IPS-15b (cell line): ENCODE results near the gene OR11A1.
"Not testable (repeated sequence)": the region's sequence is repeated elsewhere in the genome, so short reads cannot be mapped to it uniquely, and the experiment has no call there.

Source experiments
- H3K27me3 ChIP-seq: one replicate; pipeline ENCODE4 v1.6.1; 2013; ENCODE audit warnings: low read length; ENCODE audit not compliant: control insufficient read depth, insufficient read depth
- H3K36me3 ChIP-seq: one replicate; pipeline ENCODE4 v1.6.1; 2013; ENCODE audit warnings: low read length; ENCODE audit not compliant: control insufficient read depth, insufficient read depth
- H3K4me1 ChIP-seq: one replicate; pipeline ENCODE4 v1.6.1; 2013; ENCODE audit warnings: mild to moderate bottlenecking, low read length; ENCODE audit not compliant: control insufficient read depth, insufficient read depth
- H3K4me3 ChIP-seq: one replicate; pipeline ENCODE4 v1.5.1; 2013; ENCODE audit warnings: low read depth, low read length
- H3K9ac ChIP-seq: one replicate; pipeline ENCODE4 v1.6.1; 2013; ENCODE audit warnings: low read depth, mild to moderate bottlenecking, low read length
- H3K9me3 ChIP-seq: one replicate; pipeline ENCODE4 v1.6.1; 2013; ENCODE audit warnings: mild to moderate bottlenecking, low read length; ENCODE audit not compliant: control insufficient read depth, insufficient read depth

The OR11A1 gene

GRCh38 chr6:29436730-29437129 is 20.1 kb downstream of the OR11A1 start:
- H3K4me1 ChIP-seq, H3K27me3 ChIP-seq, H3K4me3 ChIP-seq, H3K36me3 ChIP-seq, H3K9me3 ChIP-seq, H3K9ac ChIP-seq: not testable (repeated sequence)

- Histone ChIP-seq H3K36me3 (no peaks in the 10 kb centered on the region), H3K9me3 (no peaks in the 10 kb centered on the region), H3K4me3 (no peak overlapping the region), H3K9ac (no peak overlapping the region), H3K4me1 (no peaks in the 10 kb centered on the region), H3K27me3 (no peaks in the 10 kb centered on the region)
Measured at GRCh38 chr6:29426654-29427053, 30.2 kb downstream of the OR11A1 start.

- Histone ChIP-seq H3K4me1 (no peaks in the 10 kb centered on the region), H3K4me3 (no peak overlapping the region), H3K27me3 (no peaks in the 10 kb centered on the region), H3K9me3 (no peaks in the 10 kb centered on the region), H3K9ac (no peak overlapping the region), H3K36me3 (no peaks in the 10 kb centered on the region)
Measured at GRCh38 chr6:29425075-29425474, 31.8 kb downstream of the OR11A1 start.

GRCh38 chr6:29424575-29424974 is 32.3 kb downstream of the OR11A1 start:
- Histone ChIP-seq H3K4me1 (no peaks in the 10 kb centered on the region), H3K9ac (no peak overlapping the region), H3K36me3 (no peaks in the 10 kb centered on the region), H3K9me3 (no peaks in the 10 kb centered on the region), H3K4me3 (no peak overlapping the region), H3K27me3 (no peaks in the 10 kb centered on the region)

- Histone ChIP-seq H3K9me3 (no peaks in the 10 kb centered on the region), H3K4me1 (no peaks in the 10 kb centered on the region), H3K9ac (no peak overlapping the region), H3K36me3 (no peaks in the 10 kb centered on the region), H3K4me3 (no peak overlapping the region), H3K27me3 (no peaks in the 10 kb centered on the region)
Measured at GRCh38 chr6:29424168-29424567, 32.7 kb downstream of the OR11A1 start.

- Histone ChIP-seq H3K4me3 (no peak overlapping the region), H3K36me3 (no peaks in the 10 kb centered on the region), H3K27me3 (no peaks in the 10 kb centered on the region), H3K9me3 (no peaks in the 10 kb centered on the region), H3K4me1 (no peaks in the 10 kb centered on the region), H3K9ac (no peak overlapping the region)
Measured at GRCh38 chr6:29419516-29419915, 37.4 kb downstream of the OR11A1 start.

- Histone ChIP-seq H3K4me3 (no peak within 1 kb of the TSS), H3K36me3 (no peaks in the 10 kb centered on the region), H3K9me3 (no peaks in the 10 kb centered on the region), H3K27me3 (no peaks in the 10 kb centered on the region), H3K4me1 (no peaks in the 10 kb centered on the region), H3K9ac (no peak within 1 kb of the TSS)
Measured at GRCh38 chr6:29414588-29414987, 42.3 kb downstream of the OR11A1 start, which contains the start of gene OR12D1. Gene OR12D1, plus strand, starts transcription at chr6:29414928.

- no peaks in the 10 kb centered on the region for H3K36me3 ChIP-seq
- H3K9me3 ChIP-seq = no peaks in the 10 kb centered on the region
- H3K4me3 ChIP-seq = no peak overlapping the region
- H3K27me3 ChIP-seq = no peaks in the 10 kb centered on the region
- no peaks in the 10 kb centered on the region for H3K4me1 ChIP-seq
- H3K9ac ChIP-seq = no peak overlapping the region
Measured at GRCh38 chr6:29403801-29404200, 53.1 kb downstream of the OR11A1 start.

- H3K9ac ChIP-seq = no peak overlapping the region
- H3K9me3 ChIP-seq = no peaks in the 10 kb centered on the region
- H3K36me3 ChIP-seq = no peaks in the 10 kb centered on the region
- H3K27me3 ChIP-seq = no peaks in the 10 kb centered on the region
- peaks cover 3% of the 10 kb centered on the region for H3K4me1 ChIP-seq
- H3K4me3 ChIP-seq = no peak overlapping the region
Measured at GRCh38 chr6:29399525-29399924, 57.3 kb downstream of the OR11A1 start.

GRCh38 chr6:29395331-29395730 is 61.5 kb downstream of the OR11A1 start, which contains the start of gene OR12D2:
Gene OR12D2, plus strand, starts transcription at chr6:29395631. Its CDS starts 1,069 bp downstream, at chr6:29396700.
- H3K9me3 ChIP-seq = no peaks in the 10 kb centered on the region
- no peaks in the 10 kb centered on the region for H3K36me3 ChIP-seq
- H3K27me3 ChIP-seq = no peaks in the 10 kb centered on the region
- no peak within 1 kb of the TSS for H3K9ac ChIP-seq
- peaks cover 3% of the 10 kb centered on the region for H3K4me1 ChIP-seq
- no peak within 1 kb of the TSS for H3K4me3 ChIP-seq

- no peak overlapping the region for H3K4me3 ChIP-seq
- no peak overlapping the region for H3K9ac ChIP-seq
- H3K4me1 ChIP-seq = no peaks in the 10 kb centered on the region
- H3K9me3 ChIP-seq = no peaks in the 10 kb centered on the region
- H3K36me3 ChIP-seq = no peaks in the 10 kb centered on the region
- H3K27me3 ChIP-seq = no peaks in the 10 kb centered on the region
Measured at GRCh38 chr6:29388533-29388932, 68.3 kb downstream of the OR11A1 start.

GRCh38 chr6:29376003-29376402 is 80.9 kb downstream of the OR11A1 start:
- H3K9me3 ChIP-seq = no peaks in the 10 kb centered on the region
- H3K4me1 ChIP-seq = no peaks in the 10 kb centered on the region
- H3K4me3 ChIP-seq = no peak overlapping the region
- no peak overlapping the region for H3K9ac ChIP-seq
- H3K27me3 ChIP-seq = no peaks in the 10 kb centered on the region
- no peaks in the 10 kb centered on the region for H3K36me3 ChIP-seq
